Measurements from ENCODE around the gene APIP.

Gene APIP

DNA sequence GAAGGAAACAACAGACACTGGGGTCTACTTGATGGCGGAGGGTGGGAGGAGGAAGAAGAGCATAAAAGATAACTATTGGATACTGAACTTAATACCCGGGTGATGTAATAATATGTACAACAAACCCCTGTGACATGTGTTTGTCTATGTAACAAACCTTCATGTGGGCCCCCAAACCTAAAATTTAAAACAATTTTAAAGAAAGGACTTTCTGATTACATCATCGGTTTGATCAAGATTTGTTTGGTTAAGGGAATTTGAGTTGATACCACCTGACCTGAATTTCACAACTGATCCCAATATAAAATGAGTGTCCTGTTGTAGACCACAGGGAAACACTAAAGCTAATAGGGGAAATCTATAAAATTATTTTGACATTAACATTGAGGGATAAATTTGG is 34.3 kb downstream of the APIP start:
- DNase-seq = no peak

DNA sequence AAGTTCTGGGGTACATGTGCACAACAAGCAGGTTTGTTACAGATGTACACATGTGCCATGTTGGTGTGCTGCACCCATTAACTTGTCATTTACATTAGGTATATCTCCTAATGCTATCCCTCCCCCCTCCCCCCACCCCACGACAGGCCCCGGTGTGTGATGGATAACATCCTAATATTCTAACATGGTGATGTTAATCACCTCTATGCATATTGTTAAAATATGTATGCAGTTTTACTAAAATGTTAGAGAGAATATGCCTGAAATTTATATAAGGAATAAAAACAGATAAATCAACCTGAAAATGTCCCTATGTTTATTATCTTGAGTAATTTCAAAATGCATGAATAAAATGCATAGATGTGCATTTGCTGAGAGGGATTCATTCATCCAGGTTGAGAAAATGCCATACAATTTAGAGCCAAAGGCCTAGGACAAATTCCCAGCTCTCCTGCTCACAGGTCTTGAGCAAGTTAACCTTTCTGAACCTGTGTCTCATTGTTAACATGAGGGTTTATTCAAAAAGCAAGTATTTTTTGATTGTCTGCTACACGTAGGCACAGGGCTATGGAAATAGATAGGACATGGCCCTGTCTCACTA is 38.7 kb downstream of the APIP start:
- no peak for DNase-seq

DNA sequence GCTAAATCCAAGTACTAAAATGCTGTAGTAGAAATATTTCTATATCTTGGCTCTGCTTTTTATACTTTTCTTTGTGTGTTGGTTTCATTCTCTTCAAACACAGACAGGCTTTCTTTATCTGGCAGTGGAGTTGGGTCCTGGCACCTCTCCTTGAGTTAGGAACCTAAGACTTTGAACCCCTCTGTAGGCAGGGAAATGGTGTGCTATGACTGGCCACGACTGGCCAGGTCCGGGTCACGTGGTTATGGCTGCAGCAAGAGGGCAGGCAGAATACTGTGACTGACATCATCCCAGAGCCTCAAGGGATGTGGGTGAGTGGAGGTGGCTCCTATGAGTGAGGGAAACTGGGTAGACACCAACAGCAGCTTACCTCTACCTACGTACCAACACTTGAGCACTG is 42.0 kb downstream of the APIP start:
- no peak for DNase-seq

DNA sequence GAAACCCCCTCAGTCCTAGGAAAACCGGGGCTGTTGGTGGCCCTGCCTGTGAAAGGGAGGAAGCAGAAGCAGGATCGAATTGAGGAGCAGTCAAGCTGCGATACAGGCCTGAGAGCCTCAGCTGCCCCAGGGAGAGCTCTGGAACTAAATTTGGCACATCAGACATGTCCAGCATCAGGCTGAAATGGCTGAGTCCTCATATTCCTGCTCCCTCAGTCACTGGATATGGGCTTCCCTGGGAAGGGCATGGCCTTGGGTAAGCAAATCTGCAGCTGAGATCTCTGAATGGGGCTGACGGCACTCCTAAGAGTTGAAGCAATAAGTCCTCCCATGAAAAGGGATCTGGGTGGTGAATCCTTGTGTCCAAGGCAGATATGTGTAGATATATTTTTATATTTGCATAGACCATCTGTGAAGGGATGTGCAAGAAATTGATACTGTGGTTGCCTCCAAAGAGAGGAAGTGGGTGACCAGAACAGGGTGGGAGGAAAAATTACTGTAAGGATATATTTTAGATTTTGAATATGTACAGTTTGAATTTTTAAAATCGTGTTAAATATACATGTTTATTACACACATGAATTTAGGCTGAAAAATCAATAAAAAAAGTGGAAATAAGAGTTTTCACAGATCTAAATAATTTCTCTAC is 45.5 kb downstream of the APIP start:
- no peak for DNase-seq

DNA sequence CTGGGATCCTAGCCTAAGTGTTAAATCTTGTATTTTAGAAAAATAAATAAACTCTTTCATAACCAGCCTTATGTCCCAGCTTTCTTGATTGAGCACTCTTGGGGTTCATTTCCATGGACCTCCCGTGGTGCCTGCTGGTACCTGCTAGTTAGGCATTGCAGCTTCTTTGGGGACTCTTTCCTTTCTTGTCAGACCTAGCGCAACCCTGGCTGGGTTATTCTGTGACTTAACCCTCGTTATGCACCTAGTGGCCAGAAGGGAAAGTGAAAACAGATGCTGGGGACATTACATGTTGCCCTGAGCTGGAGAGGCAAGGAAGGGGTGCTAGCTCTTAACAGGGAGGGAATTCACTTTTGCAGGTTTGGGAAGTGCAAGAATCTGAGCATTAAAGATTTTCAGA is 46.8 kb downstream of the APIP start:
- DNase-seq = no peak

DNA sequence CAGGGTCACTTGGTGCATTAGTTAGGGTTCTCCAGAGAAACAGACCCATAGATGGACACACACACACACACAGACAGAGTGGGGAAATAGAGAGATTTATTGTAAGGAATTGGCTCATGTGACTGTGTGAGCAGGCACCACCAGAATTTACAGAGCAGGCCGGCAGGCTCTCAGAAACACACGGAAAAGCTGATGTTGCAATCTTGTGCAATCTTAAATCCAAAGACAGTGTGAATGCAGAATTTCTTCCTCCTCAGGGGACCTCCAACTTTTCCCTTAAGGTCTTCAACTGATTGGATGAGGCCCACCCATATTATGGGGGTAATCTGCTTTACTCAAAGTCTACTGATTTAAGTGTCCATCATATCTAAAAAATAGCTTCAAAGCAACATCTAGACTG is 49.8 kb downstream of the APIP start:
- DNase-seq = no peak

DNA sequence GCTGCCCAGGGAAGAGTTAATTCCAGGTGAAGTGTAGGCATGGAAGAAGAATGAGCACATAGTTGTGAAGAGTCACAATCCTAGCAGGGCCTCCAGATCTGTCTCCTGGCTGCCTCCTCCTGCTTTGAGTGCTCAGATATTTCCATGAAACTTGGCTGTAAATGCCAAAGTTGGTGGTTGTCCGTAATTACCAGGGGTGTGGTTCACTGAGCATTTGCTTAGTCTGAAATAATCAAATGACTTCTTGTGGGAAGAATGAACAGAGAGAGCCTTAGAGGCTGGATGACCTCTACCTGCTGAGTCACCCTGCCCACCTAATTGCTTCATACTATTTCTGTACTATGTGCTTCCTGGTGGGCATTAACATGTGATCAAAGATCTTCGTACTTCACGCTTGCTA is 50.9 kb downstream of the APIP start:
- no peak for DNase-seq

DNA sequence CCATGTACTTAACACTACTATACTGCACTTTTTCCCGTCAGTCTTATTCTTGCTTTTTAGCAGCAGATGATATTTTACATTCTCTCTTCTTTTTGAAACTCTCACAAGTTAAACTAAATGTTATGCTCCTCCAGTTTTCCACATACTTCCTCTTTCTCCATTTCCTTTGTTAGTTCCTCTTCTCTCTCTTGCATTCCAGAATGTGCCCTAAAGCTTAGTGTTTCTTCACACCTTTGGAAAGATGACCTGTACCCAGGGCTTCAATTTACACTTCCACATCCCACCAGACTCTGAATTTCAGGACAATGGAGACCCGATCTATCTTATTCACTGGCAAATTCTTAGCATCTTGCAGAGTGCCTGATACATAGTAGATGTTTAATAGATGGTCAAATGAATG is 51.8 kb downstream of the APIP start:
- DNase-seq = no peak

DNA sequence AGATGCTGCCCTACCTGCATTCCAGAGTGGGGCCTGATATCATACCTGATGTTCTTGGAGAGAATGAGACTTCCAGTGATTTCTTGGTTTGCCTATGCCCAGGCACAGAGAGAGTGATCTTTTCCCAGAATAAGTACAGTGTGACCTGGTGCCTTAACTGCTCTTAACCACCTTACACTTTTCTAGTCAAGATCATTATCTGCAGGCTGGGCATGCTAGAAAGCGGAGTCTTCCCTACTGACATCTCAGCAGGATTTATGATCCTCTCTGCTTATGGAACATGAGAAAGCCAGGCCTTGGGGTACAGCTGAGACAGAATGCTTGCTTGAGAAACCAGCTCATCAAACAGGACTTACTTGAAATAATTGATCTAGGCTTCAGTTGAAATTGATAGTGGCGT is 53.1 kb downstream of the APIP start:
- DNase-seq = no peak

DNA sequence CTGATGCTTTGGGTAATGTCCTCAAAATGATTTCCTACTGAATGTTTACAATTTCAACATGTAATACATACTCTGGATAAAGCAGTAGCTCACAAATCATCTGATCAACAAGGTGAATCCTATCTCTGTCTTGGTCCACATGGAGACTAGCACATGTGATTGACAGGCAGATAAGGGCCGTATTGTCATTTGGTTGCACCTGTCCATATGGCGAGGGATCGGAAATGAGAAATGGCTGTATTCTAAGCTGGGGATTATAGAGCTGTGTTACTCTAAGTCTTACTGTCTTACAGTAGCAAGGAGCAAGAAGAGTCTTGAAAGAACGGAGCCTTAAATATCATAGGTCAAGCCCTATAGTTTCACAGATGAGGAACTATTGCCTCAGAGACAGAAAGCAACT is 55.7 kb downstream of the APIP start:
- DNase-seq = no peak

DNA sequence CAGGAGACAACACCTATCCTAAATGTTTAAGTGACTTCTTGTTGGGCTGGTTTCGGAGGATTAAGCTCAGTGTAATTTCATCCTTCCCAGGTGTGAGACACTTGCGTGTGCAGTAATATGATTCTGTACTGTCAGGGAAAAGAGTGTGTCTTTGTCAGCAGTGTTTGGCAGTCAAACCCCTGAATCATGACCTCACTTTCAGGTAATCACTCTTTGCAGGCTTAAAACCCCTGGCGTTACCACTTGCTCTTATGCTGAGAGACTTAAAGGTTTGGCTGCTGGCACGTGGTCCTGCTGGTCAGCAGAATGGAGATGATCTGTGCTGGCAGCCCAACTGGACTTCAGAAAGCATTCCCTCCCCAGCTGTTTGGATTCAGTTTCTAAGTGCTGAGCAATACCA is 56.1 kb downstream of the APIP start:
- DNase-seq = no peak

DNA sequence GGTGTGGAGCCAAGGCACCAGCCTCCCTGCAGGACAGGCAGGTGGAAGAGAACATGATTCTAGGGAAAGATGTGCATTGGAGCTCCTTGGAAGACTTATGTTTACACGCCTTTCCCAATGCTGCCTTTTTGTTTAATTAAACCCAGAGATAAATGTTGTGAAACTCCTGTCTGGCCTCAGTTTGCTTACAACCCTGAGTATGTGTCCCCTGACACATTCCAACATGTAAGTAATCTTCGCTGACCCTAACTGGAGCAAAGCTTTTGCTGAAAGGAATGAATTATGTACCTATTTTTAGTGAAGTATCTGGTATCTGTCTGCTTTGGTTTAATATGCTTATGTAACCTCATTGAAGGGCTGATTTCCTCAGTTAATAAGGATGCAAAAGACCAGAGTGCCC is 56.7 kb downstream of the APIP start:
- no peak for DNase-seq

DNA sequence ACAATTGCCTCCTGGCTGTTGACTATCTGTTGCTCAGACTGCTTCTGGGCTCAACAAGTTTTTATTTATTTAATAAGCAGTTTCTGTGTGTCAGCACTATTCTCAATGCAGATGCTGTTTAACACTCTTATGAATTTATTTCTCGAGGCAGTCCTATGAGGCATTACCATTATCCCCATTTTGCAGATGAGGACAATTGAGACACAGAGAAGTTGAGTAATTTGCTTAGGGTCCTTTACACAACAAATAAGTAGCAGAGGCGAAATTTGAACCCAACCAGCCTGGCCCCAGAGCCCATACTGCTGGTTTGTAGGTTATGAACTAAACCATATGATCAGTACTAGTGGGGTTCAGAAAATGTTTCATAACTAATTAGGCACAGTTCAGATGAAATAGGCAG is 58.7 kb downstream of the APIP start:
- DNase-seq = no peak

DNA sequence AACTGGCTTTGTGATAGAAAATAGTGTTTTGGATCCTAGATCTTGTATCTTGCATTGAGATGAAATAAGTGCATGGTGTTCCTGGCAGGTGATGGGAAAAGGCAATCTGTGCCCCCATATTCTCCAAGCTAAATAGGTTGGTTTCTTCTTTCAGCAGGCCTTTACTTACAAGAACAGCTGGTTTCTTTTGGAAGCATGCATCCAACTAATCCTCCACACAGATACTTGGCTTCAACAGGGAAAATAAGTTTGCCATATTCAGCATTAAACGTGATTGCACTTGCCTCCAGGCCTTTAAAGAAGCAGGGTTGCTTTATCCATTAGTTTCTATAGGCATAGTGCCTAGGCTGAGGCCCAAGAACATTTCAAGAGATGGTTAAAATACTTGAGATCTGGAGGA is 59.9 kb downstream of the APIP start:
- DNase-seq = no peak

DNA sequence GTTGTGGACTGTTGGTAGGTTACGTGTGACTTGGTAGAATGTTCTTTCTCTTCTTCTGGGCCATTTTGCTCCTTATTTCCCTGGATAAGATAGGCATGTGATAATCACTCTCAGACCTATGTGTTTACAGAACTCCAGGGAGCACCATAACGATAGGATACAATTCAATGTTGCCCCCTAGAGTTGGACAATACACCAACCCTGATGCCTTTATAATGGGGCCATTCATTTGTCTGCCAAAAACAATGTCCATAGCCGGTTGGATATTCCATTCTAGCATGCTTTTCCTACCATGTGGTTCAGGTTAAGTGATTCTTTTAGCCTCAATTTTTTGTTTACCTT is 60.5 kb downstream of the APIP start:
- no peak for DNase-seq

DNA sequence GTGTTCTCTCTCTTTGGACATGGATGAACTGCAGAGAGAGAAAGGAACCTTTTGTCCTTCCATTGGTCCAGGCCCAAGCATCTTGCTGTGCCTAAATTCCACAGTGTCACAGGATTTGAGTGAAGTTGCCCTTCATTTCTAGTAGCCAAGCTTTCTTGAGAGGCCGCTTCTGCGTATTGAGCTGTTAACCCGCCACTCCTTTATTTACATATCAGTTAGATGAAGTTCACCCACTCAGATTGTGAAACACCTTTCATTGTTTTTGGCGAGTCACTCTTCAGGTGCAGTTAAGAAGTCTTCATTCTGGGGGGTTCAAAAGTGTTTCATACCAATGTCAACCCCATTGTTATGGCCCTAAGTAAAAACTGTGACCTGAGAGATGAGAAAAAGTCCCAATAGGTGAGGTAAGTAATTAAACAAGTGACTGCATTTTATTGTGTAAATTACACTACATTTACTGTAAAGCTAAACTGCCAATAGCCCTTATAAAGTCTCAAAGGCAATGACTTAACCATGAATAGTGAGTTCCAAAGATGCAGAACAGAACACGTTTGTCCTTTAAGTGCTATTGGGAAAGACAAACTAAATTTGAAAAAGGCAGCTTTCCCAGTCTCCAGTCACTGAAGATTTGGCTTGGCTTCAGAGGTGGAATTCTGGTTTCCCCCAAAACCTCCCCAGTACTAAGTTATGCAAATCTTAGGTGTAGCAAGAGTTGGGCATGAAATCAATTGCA is 61.0 kb downstream of the APIP start:
- no peak for DNase-seq

DNA sequence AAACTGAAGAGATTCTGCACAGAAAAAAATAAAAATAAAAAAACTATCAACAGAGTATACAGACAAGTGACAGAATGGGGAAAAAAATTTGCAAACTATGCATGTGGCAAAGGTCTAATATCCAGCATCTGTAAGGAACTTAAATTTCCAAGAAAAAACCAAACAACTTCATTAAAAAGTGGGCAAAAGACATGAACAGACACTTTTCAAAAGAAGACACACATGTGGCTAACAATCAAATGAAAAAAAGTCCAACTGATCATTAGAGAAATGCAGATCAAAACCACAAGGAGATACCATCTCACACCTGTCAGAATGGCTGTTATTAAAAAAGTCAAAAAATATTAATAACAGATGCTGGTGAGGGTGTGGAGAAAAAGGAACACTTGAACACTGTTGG is 64.3 kb downstream of the APIP start:
- DNase-seq = no peak

DNA sequence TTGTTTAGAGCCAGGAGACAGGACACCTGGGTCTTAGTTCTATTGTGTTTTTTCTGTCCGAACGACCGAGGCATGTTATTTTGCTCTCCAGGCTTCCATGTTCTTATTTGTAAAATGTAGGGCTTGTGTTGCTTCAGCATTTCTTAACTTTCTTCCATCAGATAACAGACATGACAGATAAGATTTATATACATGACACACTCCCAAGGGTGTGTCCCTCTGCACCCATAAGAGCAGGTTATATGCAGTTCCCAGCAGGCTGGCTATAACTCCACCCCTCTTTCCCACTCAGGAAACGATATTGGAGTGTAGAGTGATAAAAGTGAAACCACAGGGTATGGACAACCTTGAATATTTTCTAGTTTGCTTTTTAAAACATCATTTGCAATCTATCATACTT is 65.8 kb downstream of the APIP start:
- DNase-seq = no peak

DNA sequence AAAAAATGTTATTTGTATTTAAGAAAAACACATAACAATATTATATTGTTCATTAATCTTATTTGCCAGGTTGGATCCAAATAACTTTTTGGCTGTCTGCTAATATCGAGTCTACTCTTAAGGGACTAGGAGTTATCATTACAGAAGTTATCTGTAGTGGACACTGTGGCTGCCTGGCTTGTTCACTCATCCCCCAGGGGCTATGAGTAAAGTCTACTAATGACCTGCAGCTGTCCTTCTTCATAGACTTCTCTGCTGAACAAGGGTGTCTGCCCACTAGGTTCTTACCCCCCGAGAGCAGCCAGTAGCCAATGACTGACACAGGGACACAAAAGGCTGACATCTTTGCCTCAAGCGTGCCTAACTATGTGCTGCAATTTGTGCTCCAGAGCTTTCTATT is 69.7 kb downstream of the APIP start:
- no peak for DNase-seq

DNA sequence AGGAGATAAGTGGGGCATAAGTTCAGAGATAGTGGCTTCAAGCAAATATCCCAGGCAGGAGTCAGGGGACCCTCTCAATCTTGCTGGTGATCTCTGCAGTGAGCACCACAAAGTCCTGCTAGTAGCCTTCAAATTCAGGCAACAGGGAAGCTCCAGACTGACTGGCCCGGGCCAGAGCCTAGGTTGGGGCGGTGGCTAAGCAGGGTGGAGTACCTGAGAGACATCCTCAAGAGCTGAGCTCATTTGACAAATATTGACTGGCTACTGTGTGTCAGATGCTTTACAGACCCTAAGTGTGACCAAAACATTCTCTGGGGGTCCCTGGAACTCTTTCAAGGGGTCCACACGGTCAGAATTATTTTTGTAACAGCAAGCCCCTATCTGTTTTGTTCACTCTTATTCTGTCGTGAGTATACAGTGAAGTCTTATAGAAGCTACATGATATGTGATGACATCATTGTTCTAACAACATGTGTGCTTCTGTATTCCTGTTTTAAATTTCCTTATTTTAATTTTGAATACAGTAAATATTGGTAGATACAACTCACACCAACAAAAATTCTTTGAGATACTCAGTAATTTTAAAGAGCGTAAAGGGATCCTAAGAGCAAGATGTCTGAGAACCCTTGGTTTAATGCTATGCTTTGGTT is 71.6 kb downstream of the APIP start:
- no peak for DNase-seq

DNA sequence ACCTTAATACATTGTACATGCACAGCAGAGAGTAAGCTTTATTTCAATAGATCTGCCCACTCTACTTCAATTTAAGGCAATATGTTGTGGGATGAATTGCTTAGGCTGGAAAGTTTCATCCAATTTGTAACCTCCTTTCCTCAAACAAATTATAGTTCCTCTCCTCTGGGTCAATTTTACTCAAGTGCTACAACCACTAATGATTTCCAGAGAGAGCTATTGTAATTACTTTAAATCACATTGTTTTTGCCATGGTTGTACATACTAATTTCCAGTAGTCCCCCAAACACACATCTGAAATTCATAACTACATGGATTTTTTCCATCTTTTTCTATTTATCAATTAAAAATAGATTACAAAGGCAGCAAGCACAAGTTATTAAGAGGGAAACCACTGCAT is 72.9 kb downstream of the APIP start:
- DNase-seq = no peak

DNA sequence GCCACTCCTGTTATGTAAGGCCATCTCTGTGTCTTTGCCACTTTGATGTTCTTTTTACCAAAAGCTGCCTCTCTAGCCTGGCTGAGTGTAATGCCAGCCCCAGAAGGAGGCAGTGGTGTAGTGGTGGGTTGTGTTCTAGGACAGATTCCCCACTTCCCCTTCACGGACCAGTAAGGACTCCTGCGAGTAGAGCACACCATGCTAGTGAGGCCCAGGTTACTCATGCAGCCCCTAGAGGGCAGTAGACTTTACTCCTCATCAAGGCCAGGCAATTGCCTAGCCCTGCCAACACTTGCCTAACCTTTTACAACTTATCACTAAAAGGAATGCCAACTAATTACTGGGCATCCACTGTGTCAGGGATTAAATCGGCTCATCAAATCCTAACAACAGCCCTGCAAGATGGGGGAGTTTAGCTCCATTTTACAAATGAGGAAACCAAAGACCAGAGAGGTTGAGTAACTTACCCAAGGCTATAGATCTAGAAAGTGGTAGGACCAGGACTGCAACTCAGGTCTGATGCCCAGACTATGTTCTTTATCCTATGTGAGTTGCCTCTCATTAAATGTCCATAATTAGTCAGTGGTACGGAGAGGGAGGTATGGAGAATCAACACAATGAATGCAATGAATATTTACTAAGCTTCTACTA is 75.3 kb downstream of the APIP start:
- no peak for DNase-seq

DNA sequence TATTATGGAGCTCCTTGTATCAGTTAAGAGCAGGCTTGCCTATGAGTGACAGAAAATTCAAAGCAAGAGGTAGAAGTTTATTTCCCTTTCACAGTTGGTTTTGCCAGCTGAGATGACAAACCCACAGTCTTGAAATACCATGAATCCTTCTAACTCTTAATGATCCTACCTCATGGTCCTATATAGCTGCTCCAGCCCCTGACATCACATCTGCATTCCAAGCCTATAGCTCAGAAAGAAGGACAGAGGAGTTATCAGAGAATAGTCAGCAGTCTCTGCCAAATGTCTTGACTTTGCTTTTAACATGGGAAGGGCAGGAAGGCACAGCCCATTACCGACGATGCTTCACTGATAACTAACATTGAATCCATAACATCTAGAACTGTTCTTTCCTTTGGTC is 76.2 kb downstream of the APIP start:
- no peak for DNase-seq
